OCI-LY3 (cell line): ENCODE data around the gene ANOS1.

Source experiments
- EZH2phosphoT487 ChIP-seq: fragments of 200-600 bp; shearing (Covaris generic); IDR thresholded peaks from 2 replicates; pipeline ENCODE4 v1.6.1; 2018; ENCODE audit warnings: antibody characterized with exemption, mixed run types, low read depth
- TF ChIP-seq, protein P1 (sequence below): fragments of 200-600, 300-600 bp; sonication (generic); IDR thresholded peaks from 2 replicates; pipeline ENCODE4 v1.5.1; 2014; ENCODE audit warnings: antibody characterized with exemption, low read length, low read depth

DNA sequence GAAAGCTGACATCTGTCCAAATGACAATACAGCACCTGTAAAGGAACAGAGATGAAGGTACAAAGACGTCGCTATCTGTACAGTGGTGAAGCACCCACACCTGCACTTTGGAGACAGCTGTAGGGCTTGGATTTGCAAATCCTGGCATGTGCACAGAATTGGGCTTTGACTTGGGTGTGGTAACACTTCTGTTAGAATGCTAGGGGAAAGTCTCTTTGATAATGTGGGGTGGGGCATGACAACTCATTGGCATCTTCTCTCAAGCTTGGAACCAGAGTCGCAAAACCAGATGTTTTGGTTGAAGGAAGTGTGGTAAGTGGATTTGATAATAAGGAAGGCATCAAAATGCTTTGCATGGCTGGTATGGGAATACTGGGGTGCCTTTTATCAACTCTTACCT is 211.8 kb downstream of the ANOS1 start:
- TF ChIP-seq, protein P1, sequence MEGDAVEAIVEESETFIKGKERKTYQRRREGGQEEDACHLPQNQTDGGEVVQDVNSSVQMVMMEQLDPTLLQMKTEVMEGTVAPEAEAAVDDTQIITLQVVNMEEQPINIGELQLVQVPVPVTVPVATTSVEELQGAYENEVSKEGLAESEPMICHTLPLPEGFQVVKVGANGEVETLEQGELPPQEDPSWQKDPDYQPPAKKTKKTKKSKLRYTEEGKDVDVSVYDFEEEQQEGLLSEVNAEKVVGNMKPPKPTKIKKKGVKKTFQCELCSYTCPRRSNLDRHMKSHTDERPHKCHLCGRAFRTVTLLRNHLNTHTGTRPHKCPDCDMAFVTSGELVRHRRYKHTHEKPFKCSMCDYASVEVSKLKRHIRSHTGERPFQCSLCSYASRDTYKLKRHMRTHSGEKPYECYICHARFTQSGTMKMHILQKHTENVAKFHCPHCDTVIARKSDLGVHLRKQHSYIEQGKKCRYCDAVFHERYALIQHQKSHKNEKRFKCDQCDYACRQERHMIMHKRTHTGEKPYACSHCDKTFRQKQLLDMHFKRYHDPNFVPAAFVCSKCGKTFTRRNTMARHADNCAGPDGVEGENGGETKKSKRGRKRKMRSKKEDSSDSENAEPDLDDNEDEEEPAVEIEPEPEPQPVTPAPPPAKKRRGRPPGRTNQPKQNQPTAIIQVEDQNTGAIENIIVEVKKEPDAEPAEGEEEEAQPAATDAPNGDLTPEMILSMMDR = no peak
- no peak for TF ChIP-seq EZH2phosphoT487
